Astrocyte of the cerebellum (primary cell): ENCODE measurements around the gene MEOX2.

ENCODE experiments used
- DNase-seq: peaks from one replicate; pipeline ENCODE4 v3.0.0-alpha.2; 2011; ENCODE audit warnings: low read depth
- H3K4me3 ChIP-seq: 2 replicates; pipeline ENCODE4 v1.5.1; 2011; ENCODE audit warnings: mild to moderate bottlenecking, low read depth, low read length, moderate library complexity
- CTCF ChIP-seq: IDR thresholded peaks from 2 replicates; pipeline ENCODE4 v1.5.1; 2012; ENCODE audit warnings: low read length, low read depth, moderate library complexity, mild to moderate bottlenecking; ENCODE audit errors: missing control alignments
- in situ Hi-C: cut with HindIII; loops from 2 replicates; pipeline ENCODE4 v1.10.0; 2017; ENCODE audit warnings: low sequenced_read_pairs

The MEOX2 gene

GRCh38 chr7:15682751-15683245 is 3.7 kb downstream of the MEOX2 start:
- TF ChIP-seq CTCF, result no peak
- in situ Hi-C loops, result no loop called here
- DNase-seq, result no peak
- H3K4me3 ChIP-seq, result no peak overlapping the region

GRCh38 chr7:15682111-15682510 is 4.4 kb downstream of the MEOX2 start:
- DNase-seq, result no peak
- in situ Hi-C loops, result no loop called here
- no peak overlapping the region for H3K4me3 ChIP-seq
- no peak for TF ChIP-seq CTCF

GRCh38 chr7:15681631-15682030 is 4.9 kb downstream of the MEOX2 start:
- TF ChIP-seq CTCF, result no peak
- H3K4me3 ChIP-seq, result no peak overlapping the region
- in situ Hi-C loops, result no loop called here
- no peak for DNase-seq

- DNase-seq, result no peak
- no peak for TF ChIP-seq CTCF
- no peak overlapping the region for H3K4me3 ChIP-seq
- in situ Hi-C loops, result no loop called here
Observed at GRCh38 chr7:15681186-15681585, 5.3 kb downstream of the MEOX2 start.

- no peak for TF ChIP-seq CTCF
- in situ Hi-C loops, result no loop called here
- no peak for DNase-seq
- no peak overlapping the region for H3K4me3 ChIP-seq
Observed at GRCh38 chr7:15680446-15680845, 6.0 kb downstream of the MEOX2 start.

- in situ Hi-C loops, result no loop called here
- no peak for DNase-seq
- no peak overlapping the region for H3K4me3 ChIP-seq
- TF ChIP-seq CTCF, result no peak
Observed at GRCh38 chr7:15679306-15679705, 7.2 kb downstream of the MEOX2 start.

GRCh38 chr7:15678653-15679052 is 7.8 kb downstream of the MEOX2 start:
- in situ Hi-C loops, result no loop called here
- no peak for DNase-seq
- H3K4me3 ChIP-seq, result no peak overlapping the region
- TF ChIP-seq CTCF, result no peak
